Measurements from ENCODE around the gene CCDC27.
"Not testable (repeated sequence)": the region's sequence is repeated elsewhere in the genome, so short reads cannot be mapped to it uniquely, and the experiment has no call there.

CCDC27 gene

GRCh38 chr1:3788756-3789420 is 36.6 kb downstream of the CCDC27 start:
- no peak for DNase-seq (ENCODE audit: extremely low read depth in 1 of 2, low read depth in 1 of 2)

- DNase-seq (ENCODE audit: extremely low read depth in 1 of 2, low read depth in 1 of 2), result no peak
These were observed 37.4 kb downstream of the CCDC27 start for GRCh38 chr1:3789421-3790300.

- no peak for DNase-seq (ENCODE audit: extremely low read depth in 1 of 2, low read depth in 1 of 2)
These were observed 38.3 kb downstream of the CCDC27 start for GRCh38 chr1:3790500-3790923.

- no peak for DNase-seq (ENCODE audit: extremely low read depth in 1 of 2, low read depth in 1 of 2)
These were observed 38.7 kb downstream of the CCDC27 start for GRCh38 chr1:3790952-3791351.

GRCh38 chr1:3795453-3796214 is 43.4 kb downstream of the CCDC27 start:
- no peak for DNase-seq (ENCODE audit: extremely low read depth in 1 of 2, low read depth in 1 of 2)

GRCh38 chr1:3796215-3797061 is 44.2 kb downstream of the CCDC27 start, which contains the start of gene LRRC47:
Gene LRRC47, minus strand, starts transcription at chr1:3796498. Its CDS starts 22 bp downstream, at chr1:3796476.
- DNase-seq (ENCODE audit: extremely low read depth in 1 of 2, low read depth in 1 of 2), result peak; percentile 81 to 93

- no peak for DNase-seq (ENCODE audit: extremely low read depth in 1 of 2, low read depth in 1 of 2)
These were observed 47.9 kb downstream of the CCDC27 start for GRCh38 chr1:3799976-3800685.

GRCh38 chr1:3800795-3801194 is 48.5 kb downstream of the CCDC27 start:
- not testable (repeated sequence) for DNase-seq (ENCODE audit: extremely low read depth in 1 of 2, low read depth in 1 of 2)

- no peak for DNase-seq (ENCODE audit: extremely low read depth in 1 of 2, low read depth in 1 of 2)
These were observed 51.8 kb downstream of the CCDC27 start for GRCh38 chr1:3803905-3804626.

GRCh38 chr1:3804627-3804944 is 52.3 kb downstream of the CCDC27 start:
- DNase-seq (ENCODE audit: extremely low read depth in 1 of 2, low read depth in 1 of 2), result not testable (repeated sequence)

GRCh38 chr1:3805038-3805437 is 52.8 kb downstream of the CCDC27 start:
- no peak for DNase-seq (ENCODE audit: extremely low read depth in 1 of 2, low read depth in 1 of 2)

- no peak for DNase-seq (ENCODE audit: extremely low read depth in 1 of 2, low read depth in 1 of 2)
These were observed 55.5 kb downstream of the CCDC27 start for GRCh38 chr1:3807769-3808168.

- DNase-seq (ENCODE audit: extremely low read depth in 1 of 2, low read depth in 1 of 2), result no peak
These were observed 57.4 kb downstream of the CCDC27 start for GRCh38 chr1:3809680-3810079.

GRCh38 chr1:3810149-3810761 is 58.0 kb downstream of the CCDC27 start:
- DNase-seq (ENCODE audit: extremely low read depth in 1 of 2, low read depth in 1 of 2), result not testable (repeated sequence)

- DNase-seq (ENCODE audit: extremely low read depth in 1 of 2, low read depth in 1 of 2), result no peak
These were observed 59.3 kb downstream of the CCDC27 start for GRCh38 chr1:3811595-3811911.

GRCh38 chr1:3814065-3814464 is 61.8 kb downstream of the CCDC27 start:
- no peak for DNase-seq (ENCODE audit: extremely low read depth in 1 of 2, low read depth in 1 of 2)

GRCh38 chr1:3814771-3815561 is 62.7 kb downstream of the CCDC27 start:
- DNase-seq (ENCODE audit: extremely low read depth in 1 of 2, low read depth in 1 of 2), result no peak
